ENCODE measurements around the gene IPO5. TPM values are rescaled to one million over a fixed set of nuclear protein-coding genes. Genes with fewer than 3 reads are reported as not detected.
"Not testable (repeated sequence)": the region's sequence is repeated elsewhere in the genome, so short reads cannot be mapped to it uniquely, and the experiment has no call there.

IPO5 gene
- total RNA-seq, 1 donor from 2014 or later = 49.5 TPM

DNA sequence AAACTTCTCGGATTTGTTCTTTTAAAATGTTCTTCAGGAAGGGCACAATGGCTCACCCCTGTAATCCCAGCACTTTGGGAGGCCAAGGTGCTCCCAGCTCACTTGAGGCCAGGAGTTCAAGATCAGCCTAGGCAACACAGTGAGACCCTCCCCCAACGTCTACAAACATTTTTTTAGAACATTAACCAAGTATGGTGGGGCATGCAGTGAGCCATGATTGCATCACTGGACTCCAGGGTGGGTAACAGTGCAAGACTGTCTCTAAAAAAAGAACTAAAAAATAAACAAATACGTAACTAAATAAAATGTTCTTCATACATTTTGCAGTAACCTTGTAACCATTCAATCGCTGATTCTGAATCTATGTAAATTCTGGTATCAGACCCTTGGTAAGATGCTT, 2.1 kb upstream of the IPO5 start:
- intact Hi-C loops (cut with DNase I) = no loop called here
- Histone ChIP-seq H3K27me3 (no peaks in the 10 kb centered on the region), H3K4me3 (no peak overlapping the region), H3K9me3 (no peaks in the 10 kb centered on the region), H3K36me3 (no peaks in the 10 kb centered on the region), H3K4me1 (no peaks in the 10 kb centered on the region), H3K27ac (no peak overlapping the region)
- no peak for TF ChIP-seq CTCF (IDR thresholded peaks at IDR 0.05)
- no peak for DNase-seq (ENCODE audit: low spot score in 2 of 2)

- H3K4me3 ChIP-seq; H3K36me3 ChIP-seq; H3K9me3 ChIP-seq; H3K27me3 ChIP-seq; H3K27ac ChIP-seq; DNase-seq (ENCODE audit: low spot score in 2 of 2); H3K4me1 ChIP-seq; intact Hi-C loops (cut with DNase I): not testable (repeated sequence)
These were observed 644 bp upstream of the IPO5 start for GRCh38 chr13:97952831-97953230.

GRCh38 chr13:97961340-97961739, 7.9 kb downstream of the IPO5 start:
- Histone ChIP-seq H3K27me3 (no peaks in the 10 kb centered on the region), H3K36me3 (no peaks in the 10 kb centered on the region), H3K27ac (no peak overlapping the region), H3K9me3 (no peaks in the 10 kb centered on the region), H3K4me3 (no peak overlapping the region), H3K4me1 (no peaks in the 10 kb centered on the region)
- intact Hi-C loops (cut with DNase I) = no loop called here
- DNase-seq (ENCODE audit: low spot score in 2 of 2) = no peak
- no peak for TF ChIP-seq CTCF (IDR thresholded peaks at IDR 0.05)

DNA sequence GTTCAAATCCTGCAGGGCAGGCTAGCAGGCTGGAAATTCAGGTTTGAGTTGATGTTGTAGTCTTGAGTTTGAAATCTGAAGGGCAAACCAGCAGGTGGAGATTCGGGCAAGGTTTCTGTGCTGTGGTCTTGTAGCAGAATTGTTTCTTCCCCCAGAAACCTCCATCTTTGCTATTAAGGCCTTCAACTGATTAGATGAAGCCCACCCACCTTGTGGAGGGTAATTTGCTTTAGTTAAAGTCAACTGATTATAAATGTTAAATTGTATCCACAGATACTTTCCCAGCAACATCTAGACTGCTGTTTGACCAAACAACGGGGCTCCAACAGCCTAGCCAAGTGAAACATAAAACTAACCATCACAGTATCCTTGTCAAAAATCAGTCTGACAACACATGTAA, 9.4 kb downstream of the IPO5 start:
- intact Hi-C loops (cut with DNase I) = no loop called here
- no peaks in the 10 kb centered on the region for H3K27me3 ChIP-seq
- no peaks in the 10 kb centered on the region for H3K36me3 ChIP-seq
- H3K4me1 ChIP-seq = no peaks in the 10 kb centered on the region
- no peak for TF ChIP-seq CTCF (IDR thresholded peaks at IDR 0.05)
- no peaks in the 10 kb centered on the region for H3K9me3 ChIP-seq
- DNase-seq (ENCODE audit: low spot score in 2 of 2) = no peak
- no peak overlapping the region for H3K4me3 ChIP-seq
- no peak overlapping the region for H3K27ac ChIP-seq

DNA sequence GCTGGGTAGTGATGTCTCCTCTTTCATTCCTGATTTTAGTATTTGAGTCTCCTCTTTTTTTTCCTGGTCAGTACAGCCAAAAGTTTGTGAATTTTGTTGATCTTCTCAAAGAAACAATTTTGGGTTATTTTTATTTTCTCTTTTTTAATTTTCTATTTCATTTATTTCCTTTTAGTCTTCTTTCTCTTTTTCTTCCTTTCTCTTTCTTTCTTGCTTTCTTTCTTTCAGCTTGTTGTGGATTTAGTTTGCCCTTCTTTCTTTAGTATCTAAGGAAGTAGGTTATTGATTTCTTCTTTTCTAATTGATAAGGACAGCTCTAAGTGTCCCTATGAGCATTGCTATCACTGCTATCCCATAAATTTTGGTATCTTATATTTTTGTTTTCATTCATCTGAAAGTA, 13.8 kb downstream of the IPO5 start:
- Histone ChIP-seq H3K27ac (no peak overlapping the region), H3K4me1 (no peaks in the 10 kb centered on the region), H3K27me3 (no peaks in the 10 kb centered on the region), H3K4me3 (no peak overlapping the region), H3K9me3 (no peaks in the 10 kb centered on the region), H3K36me3 (no peaks in the 10 kb centered on the region)
- TF ChIP-seq CTCF (IDR thresholded peaks at IDR 0.05) = no peak
- DNase-seq (ENCODE audit: low spot score in 2 of 2) = no peak
- intact Hi-C loops (cut with DNase I) = no loop called here

- Histone ChIP-seq H3K9me3 (no peaks in the 10 kb centered on the region), H3K4me1 (no peaks in the 10 kb centered on the region), H3K36me3 (no peaks in the 10 kb centered on the region), H3K27ac (no peak overlapping the region), H3K4me3 (no peak overlapping the region), H3K27me3 (no peaks in the 10 kb centered on the region)
- no peak for TF ChIP-seq CTCF (IDR thresholded peaks at IDR 0.05)
- DNase-seq (ENCODE audit: low spot score in 2 of 2) = no peak
- intact Hi-C loops (cut with DNase I) = no loop called here
These were observed 14.5 kb downstream of the IPO5 start for GRCh38 chr13:97967948-97968347.

All from ascending aorta (tissue), 2 donors.